Lower lobe of right lung (tissue), 2 donors: Measurements from ENCODE around the gene CDH23. TPM values are rescaled to one million over a fixed set of nuclear protein-coding genes. Genes with fewer than 3 reads are reported as not detected.

ENCODE experiments used
- ATAC-seq, 2 donors: fragments of 200-7000 bp; cut with Tn5 transposase; one replicate each; pipeline ENCODE4 v1.9.1; 2020 to 2022; ENCODE audit warnings: mild to moderate bottlenecking in 2 of 2, moderate library complexity in 2 of 2
- DNase-seq: peaks from one replicate; pipeline ENCODE4 v3.0.0-alpha.2; 2020
- H3K27ac ChIP-seq: fragments of 200-600 bp; one replicate; pipeline ENCODE4 v1.8.0; 2022
- H3K27me3 ChIP-seq: fragments of 200-600 bp; one replicate; pipeline ENCODE4 v1.8.0; 2022; ENCODE audit warnings: low read depth
- H3K36me3 ChIP-seq: fragments of 200-600 bp; one replicate; pipeline ENCODE4 v1.8.0; 2022; ENCODE audit warnings: mild to moderate bottlenecking
- H3K4me1 ChIP-seq: fragments of 200-600 bp; one replicate; pipeline ENCODE4 v1.8.0; 2022
- H3K4me3 ChIP-seq: fragments of 200-600 bp; one replicate; pipeline ENCODE4 v1.8.0; 2022; ENCODE audit warnings: mild to moderate bottlenecking
- H3K9me3 ChIP-seq: fragments of 200-600 bp; one replicate; pipeline ENCODE4 v1.8.0; 2022
- CTCF ChIP-seq: fragments of 200-600 bp; IDR thresholded peaks from one replicate; pipeline ENCODE4 v1.8.0; 2022; ENCODE audit warnings: antibody characterized with exemption, mild to moderate bottlenecking
- intact Hi-C: fragments of 100-400 bp; cut with DNase I; formaldehyde crosslinking; loops from one replicate; pipeline ENCODE4 v1.11.0; 2022
- total RNA-seq: library from RNA; stranded (reverse); fragmentation: NEBNext Ultra II Directional; extraction: Animal tissue kit (Norgen Biotek cat#: 25700); gene quantifications from one replicate; pipeline ENCODE4 v1.2.1, GENCODE V29; 2021
- donor health status: DM: no; HTN: yes; CAD: no; lungs with severe emphysema.

CDH23 gene
- total RNA-seq, 1 donor from 2014 or later = 9.4 TPM

- Histone ChIP-seq H3K9me3 (no peaks in the 10 kb centered on the region), H3K27me3 (no peaks in the 10 kb centered on the region), H3K36me3 (no peaks in the 10 kb centered on the region), H3K4me3 (no peak overlapping the region), H3K4me1 (peaks cover 6% of the 10 kb centered on the region), H3K27ac (no peak overlapping the region)
- ATAC-seq (peak; percentile 52 to 85), DNase-seq (peak; percentile 70)
- no peak for TF ChIP-seq CTCF
- intact Hi-C loops = no loop called here
Measured at GRCh38 chr10:71512761-71513539, 116.2 kb downstream of the CDH23 start.

- ATAC-seq (no peak), DNase-seq (no peak)
- intact Hi-C loops = no loop called here
- H3K36me3 ChIP-seq = no peaks in the 10 kb centered on the region
- H3K4me1 ChIP-seq = peaks cover 6% of the 10 kb centered on the region
- H3K27me3 ChIP-seq = no peaks in the 10 kb centered on the region
- no peak for TF ChIP-seq CTCF
- no peak overlapping the region for H3K27ac ChIP-seq
- H3K9me3 ChIP-seq = no peaks in the 10 kb centered on the region
- no peak overlapping the region for H3K4me3 ChIP-seq
Measured at GRCh38 chr10:71513540-71513853, 116.8 kb downstream of the CDH23 start.

- Histone ChIP-seq H3K27ac (no peak overlapping the region), H3K9me3 (no peaks in the 10 kb centered on the region), H3K36me3 (no peaks in the 10 kb centered on the region), H3K4me1 (peaks cover 6% of the 10 kb centered on the region), H3K27me3 (no peaks in the 10 kb centered on the region), H3K4me3 (no peak overlapping the region)
- no peak for TF ChIP-seq CTCF
- ATAC-seq (no peak), DNase-seq (no peak)
- intact Hi-C loops = no loop called here
Measured at GRCh38 chr10:71513936-71514335, 117.2 kb downstream of the CDH23 start.

- H3K27me3 ChIP-seq = no peaks in the 10 kb centered on the region
- peaks cover 6% of the 10 kb centered on the region for H3K4me1 ChIP-seq
- H3K4me3 ChIP-seq = no peak overlapping the region
- no peak for DNase-seq
- no peak for ATAC-seq
- no peak for TF ChIP-seq CTCF
- no peaks in the 10 kb centered on the region for H3K36me3 ChIP-seq
- intact Hi-C loops = no loop called here
- no peaks in the 10 kb centered on the region for H3K9me3 ChIP-seq
- H3K27ac ChIP-seq = no peak overlapping the region
Measured at GRCh38 chr10:71515531-71516172, 118.9 kb downstream of the CDH23 start.

- intact Hi-C loops = no loop called here
- Histone ChIP-seq H3K36me3 (no peaks in the 10 kb centered on the region), H3K9me3 (no peaks in the 10 kb centered on the region), H3K27ac (no peak overlapping the region), H3K27me3 (no peaks in the 10 kb centered on the region), H3K4me1 (peaks cover 6% of the 10 kb centered on the region), H3K4me3 (no peak overlapping the region)
- no peak for DNase-seq
- no peak for ATAC-seq
- TF ChIP-seq CTCF = no peak
Measured at GRCh38 chr10:71516890-71517289, 120.2 kb downstream of the CDH23 start.
